Lower leg skin (tissue), 3 donors: ENCODE measurements around the gene HPDL.

Experiments used
- CTCF ChIP-seq, 3 donors: fragments of 450-650 bp; IDR thresholded peaks; one replicate each; pipeline ENCODE4 v1.5.1; 2016; ENCODE audit warnings: antibody characterized with exemption in 3 of 3, mild to moderate bottlenecking in 3 of 3, moderate library complexity in 2 of 3
- POLR2A ChIP-seq, 2 donors: fragments of 450-650 bp; IDR thresholded peaks; one replicate each; pipeline ENCODE4 v1.6.1; 2016 to 2017; ENCODE audit warnings: antibody characterized with exemption in 2 of 2, mild to moderate bottlenecking in 1 of 2, moderate library complexity in 1 of 2

GRCh38 chr1:45346473-45346872, 19.8 kb downstream of the HPDL start:
- TF ChIP-seq CTCF (IDR thresholded peaks at IDR 0.05) (no peak), POLR2A (IDR thresholded peaks at IDR 0.05) (no peak)
